ENCODE measurements around the gene KDM4C. TPM values are rescaled to one million over a fixed set of nuclear protein-coding genes. Genes with fewer than 3 reads are reported as not detected.

Gene KDM4C
- total and polyA plus RNA-seq, 2 of the 4 experiments (the other 2 are of a cell fraction), result 11.8 to 23.8 TPM

GRCh38 chr9:7081065-7081600 lies 323.4 kb downstream of the KDM4C start:
- Histone ChIP-seq H2BK15ac (ENCODE audit: low read depth, low read length) (no peak overlapping the region), H2AK9ac (replicated peaks; ENCODE audit: low read depth, low read length, poor library complexity) (no peak overlapping the region), H3K4me1 (ENCODE audit: control insufficient read depth, insufficient read depth, low read length) (peaks cover 4% of the 10 kb centered on the region; the same call in 1 of the 2 replicates), H3K79me1 (ENCODE audit: low read depth in 1 of 2, low read length in 2 of 2) (no peaks in the 10 kb centered on the region), H2AK5ac (ENCODE audit: low read depth, low read length) (no peak overlapping the region), H3K4ac (ENCODE audit: low read depth, low read length) (no peak overlapping the region), H2BK5ac (ENCODE audit: low read depth, low read length, poor library complexity, severe bottlenecking) (no peak overlapping the region), H2BK120ac (ENCODE audit: low read depth, low read length) (no peak overlapping the region), H3K9me1 (ENCODE audit: insufficient read depth, low read length) (0 out of 2 replicates have a peak, but pooled peaks cover 3% of the 10 kb centered on the region), H4K5ac (ENCODE audit: low read depth, low read length) (no peak overlapping the region), H4K91ac (ENCODE audit: insufficient read depth, low read depth, low read length) (no peak overlapping the region), H4K8ac (ENCODE audit: low read depth in 2 of 2, low read length in 2 of 2) (no peak overlapping the region), H3K18ac (ENCODE audit: low read depth, low read length) (no peak overlapping the region), H3K27ac (ENCODE audit: insufficient read depth, low read length) (no peak overlapping the region), H3K56ac (ENCODE audit: extremely low read depth, insufficient read depth, low read length) (no peak overlapping the region), H2AFZ (replicated peaks; ENCODE audit: low read length, poor library complexity) (no peak overlapping the region), H3K9ac (ENCODE audit: low read depth, low read length) (no peak overlapping the region), H2BK20ac (ENCODE audit: low read depth, low read length) (no peak overlapping the region), H3K14ac (replicated peaks; ENCODE audit: low read depth, low read length) (no peak overlapping the region), H3K36me3 (ENCODE audit: control insufficient read depth, insufficient read depth, low read length) (peaks cover 5% of the 10 kb centered on the region; the same call in 1 of the 2 replicates), H3K9me3 (ENCODE audit: control insufficient read depth, insufficient read depth, low read length) (no peaks in the 10 kb centered on the region), H3K4me2 (ENCODE audit: low read depth, low read length) (no peak overlapping the region; the same call in 1 of the 2 replicates), H3K27me3 (ENCODE audit: control insufficient read depth, insufficient read depth, low read length) (no peaks in the 10 kb centered on the region), H4K20me1 (ENCODE audit: insufficient read depth, low read length) (no peaks in the 10 kb centered on the region), H3K4me3 (ENCODE audit: insufficient read depth, low read depth, low read length) (no peak overlapping the region), H3K23ac (ENCODE audit: low read depth, low read length) (no peak overlapping the region)
- TF ChIP-seq CTCF (conservative IDR thresholded peaks at IDR 0.05; ENCODE audit: low read depth, low read length) (no peak), NFE2L2 (IDR thresholded peaks at IDR 0.05; ENCODE audit: low read depth, low read length) (no peak), ELK1 (IDR thresholded peaks at IDR 0.05; ENCODE audit: borderline replicate concordance, low read depth, low read length) (no peak), RCOR1 (IDR thresholded peaks at IDR 0.05; ENCODE audit: insufficient replicate concordance, low read length) (no peak), MAFK (IDR thresholded peaks at IDR 0.05; ENCODE audit: low read depth, low read length) (no peak), CEBPB (IDR thresholded peaks at IDR 0.05; ENCODE audit: low read depth, low read length) (no peak), MAZ (IDR thresholded peaks at IDR 0.05; ENCODE audit: borderline replicate concordance, low read depth, low read length) (no peak), RAD21 (IDR thresholded peaks at IDR 0.05; ENCODE audit: low read length) (no peak), MXI1 (IDR thresholded peaks at IDR 0.05; ENCODE audit: borderline replicate concordance, low read depth, low read length) (no peak), FOS (IDR thresholded peaks at IDR 0.05; ENCODE audit: low read depth, low read length) (no peak), USF2 (IDR thresholded peaks at IDR 0.05; ENCODE audit: low read depth, low read length) (no peak), BHLHE40 (IDR thresholded peaks at IDR 0.05; ENCODE audit: low read depth, low read length) (no peak), CHD1 (IDR thresholded peaks at IDR 0.05; ENCODE audit: low read depth, low read length) (no peak), POLR2A (IDR thresholded peaks at IDR 0.05; ENCODE audit: low read depth, low read length) (no peak), SMC3 (IDR thresholded peaks at IDR 0.05; ENCODE audit: low read depth, low read length) (no peak), RFX5 (IDR thresholded peaks at IDR 0.05; ENCODE audit: low read depth, low read length) (no peak)
- ChIA-PET CTCF (no interaction called here), POLR2A (ENCODE audit: unreplicated experiment) (no interaction called here)
- WGBS, 2 experiments (ENCODE audit: extremely low coverage in 2 of 2, insufficient read length in 1 of 2), result no CpG with 5 or more reads among the region's 5 CpGs
- in situ Hi-C loops (cut with MboI; ENCODE audit: low sequenced_read_pairs), result no loop called here
- no peak for DNase-seq
- dilution Hi-C loops (cut with HindIII; ENCODE audit: low sequenced_read_pairs, unreplicated experiment), result no loop called here
- intact Hi-C loops (cut with micrococcal nuclease), result no loop called here
- ATAC-seq (ENCODE audit: low read depth), result no peak
- BruUV-seq (replicated peaks), result no TSS peak
